ENCODE results near the gene STARD13. TPM values are rescaled to one million over a fixed set of nuclear protein-coding genes. Genes with fewer than 3 reads are reported as not detected.

STARD13 gene
- total RNA-seq, 1 donor from 2014 or later, result 19.3 TPM

DNA sequence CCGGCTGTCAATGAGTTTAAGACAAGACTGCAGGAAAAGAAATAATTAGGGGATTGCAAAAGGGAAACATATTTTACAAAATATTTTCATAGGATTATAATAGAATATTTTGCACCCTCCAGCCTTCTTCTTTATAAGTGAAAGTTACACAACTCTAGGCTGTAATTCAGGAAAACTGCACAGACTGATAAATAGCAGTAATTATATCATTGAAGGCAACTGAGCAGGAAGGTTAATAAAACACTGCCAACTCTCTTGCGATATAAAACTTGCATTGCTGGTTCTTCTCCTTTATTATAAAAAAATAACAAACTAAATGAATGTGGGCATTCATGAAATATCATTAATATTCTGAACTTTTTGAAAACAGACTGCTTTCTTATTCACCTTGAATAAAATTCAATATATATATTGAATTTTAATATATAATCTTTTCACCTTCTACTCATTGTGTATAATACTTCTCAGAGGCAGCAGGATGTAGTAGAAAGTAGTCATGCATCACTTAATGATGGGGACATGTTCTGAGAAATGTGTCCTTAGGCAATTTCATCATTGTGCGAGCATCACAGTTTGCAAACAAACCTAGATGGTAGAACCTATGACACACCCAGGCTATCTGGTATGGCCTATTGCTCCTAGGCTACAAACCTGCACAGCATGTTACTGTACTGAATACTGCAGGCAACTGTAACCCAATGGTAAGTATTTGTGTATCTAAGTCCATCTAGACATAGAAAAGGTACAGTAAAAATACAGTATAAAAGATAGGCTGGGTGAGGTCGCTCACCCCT, 24.9 kb upstream of the STARD13 start:
- DNase-seq (ENCODE audit: low read depth in 2 of 2), result no peak

DNA sequence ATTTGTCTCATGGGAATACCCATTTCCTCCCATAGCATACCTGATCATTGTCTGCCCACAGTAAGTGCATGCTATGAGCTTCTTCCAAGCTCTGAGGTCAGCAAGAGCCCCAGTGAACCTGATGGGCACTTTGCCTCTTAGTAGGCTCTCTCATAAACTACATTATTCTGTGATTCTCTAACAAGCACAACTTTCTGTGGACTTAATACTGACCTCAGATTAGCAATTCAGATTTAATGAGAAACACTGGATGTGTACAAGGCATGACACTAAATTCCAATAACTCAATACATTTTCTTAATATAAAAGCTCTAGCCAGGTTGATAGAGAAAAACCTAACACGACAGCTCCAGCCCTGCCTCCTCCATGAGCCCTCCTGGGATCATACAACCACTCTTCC, 23.3 kb upstream of the STARD13 start:
- DNase-seq (ENCODE audit: low read depth in 2 of 2), result no peak

DNA sequence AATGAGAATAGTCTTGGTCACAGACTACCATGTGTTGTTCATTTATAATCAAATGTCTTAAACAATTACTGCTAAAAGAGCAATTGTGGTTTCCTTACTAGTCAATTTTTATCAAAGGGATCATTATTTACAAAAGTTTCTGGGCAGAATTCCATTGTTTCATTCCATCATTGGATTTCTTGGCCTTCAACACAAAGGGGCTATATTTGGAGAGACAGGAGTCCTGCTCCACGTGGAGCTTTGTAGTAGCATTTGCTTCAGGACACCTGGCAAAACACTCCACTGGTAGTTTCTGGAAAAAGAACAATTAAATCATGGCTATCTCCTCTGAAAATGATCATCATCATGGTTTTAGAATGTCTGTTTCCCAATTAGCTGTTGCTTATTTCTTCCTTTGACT, 22.3 kb upstream of the STARD13 start:
- DNase-seq (ENCODE audit: low read depth in 2 of 2), result peak in 1 of 2 donors; percentile 4

DNA sequence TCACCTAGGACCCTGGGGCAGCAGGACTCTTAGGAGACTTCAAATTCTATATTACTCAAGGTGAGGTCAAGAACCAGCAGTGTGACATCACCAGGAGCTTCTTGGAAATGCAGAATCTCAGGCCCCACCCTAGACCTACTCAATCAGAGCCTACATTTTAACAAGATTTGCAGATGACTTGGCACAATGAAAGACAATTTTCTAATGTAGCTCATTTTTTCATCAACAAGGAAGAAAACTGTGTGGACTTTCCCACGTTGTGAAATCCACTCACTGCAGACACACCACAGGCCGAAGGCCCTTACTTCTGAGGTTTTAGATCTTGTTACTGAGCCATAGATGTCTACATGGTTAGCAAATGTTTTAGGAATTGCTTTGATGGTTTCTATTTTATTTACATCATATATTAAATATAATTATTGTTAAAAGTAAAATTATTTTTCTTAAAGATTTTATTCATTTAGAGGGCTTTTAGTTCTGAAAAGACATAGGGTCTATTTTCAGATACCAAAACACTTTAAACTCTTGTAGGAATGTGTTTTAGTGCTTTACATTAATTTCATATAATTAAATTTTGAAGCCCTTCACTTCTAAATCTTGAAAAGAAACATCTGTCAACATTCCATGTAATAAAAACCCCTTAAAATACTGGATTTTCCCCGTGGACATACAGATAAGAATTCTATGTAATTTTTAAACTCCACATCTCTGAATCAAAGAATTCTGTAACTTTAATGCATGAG, 18.5 kb upstream of the STARD13 start:
- DNase-seq (ENCODE audit: low read depth in 2 of 2), result no peak

DNA sequence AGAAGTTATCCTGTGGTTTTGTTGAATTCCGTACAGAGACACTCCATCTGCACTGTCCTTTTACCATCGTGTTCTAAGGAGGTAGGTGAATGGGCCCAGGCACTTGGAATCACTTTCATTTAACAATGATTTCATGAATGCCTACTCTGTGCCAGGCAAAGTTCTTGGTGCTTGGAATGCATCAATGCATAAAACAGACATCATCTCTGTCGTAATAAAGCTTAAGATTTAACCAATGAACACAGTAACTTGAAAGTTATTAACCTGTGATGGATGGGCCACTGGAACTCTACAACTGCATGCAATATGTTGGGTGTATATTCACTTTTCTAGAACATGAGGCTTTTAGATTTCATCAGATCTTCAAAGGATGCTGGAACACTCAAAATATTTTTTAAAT, 14.1 kb upstream of the STARD13 start:
- DNase-seq (ENCODE audit: low read depth in 2 of 2), result no peak

DNA sequence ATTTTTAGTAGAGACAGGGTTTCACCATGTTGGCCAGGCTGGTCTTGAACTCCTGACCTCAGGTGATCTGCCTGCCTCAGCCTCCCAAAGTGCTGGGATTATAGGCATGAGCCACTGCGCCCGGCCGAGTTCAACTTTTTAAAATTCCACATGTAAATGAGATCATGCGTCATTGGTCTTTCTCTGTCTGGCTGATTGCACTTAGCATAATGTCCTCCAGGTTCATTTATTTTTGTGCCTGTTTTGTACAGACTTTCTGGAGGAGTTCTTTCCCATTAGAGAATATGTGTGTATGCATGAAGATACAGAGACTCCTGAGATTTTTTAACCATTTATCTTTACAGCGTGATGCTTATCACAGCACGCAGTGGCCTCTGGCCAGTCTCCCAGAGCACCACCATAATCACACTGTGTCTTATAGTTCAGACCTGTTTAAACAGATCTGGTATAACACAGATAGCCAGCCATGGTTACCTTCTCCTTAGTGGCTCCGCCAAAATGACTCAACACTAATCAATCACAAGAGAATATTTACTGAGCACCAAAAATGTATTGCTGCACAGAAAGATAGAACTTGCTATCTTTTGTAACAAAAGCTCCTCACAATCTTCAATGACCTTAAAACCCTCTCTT, 11.4 kb upstream of the STARD13 start:
- DNase-seq (ENCODE audit: low read depth in 2 of 2), result no peak

DNA sequence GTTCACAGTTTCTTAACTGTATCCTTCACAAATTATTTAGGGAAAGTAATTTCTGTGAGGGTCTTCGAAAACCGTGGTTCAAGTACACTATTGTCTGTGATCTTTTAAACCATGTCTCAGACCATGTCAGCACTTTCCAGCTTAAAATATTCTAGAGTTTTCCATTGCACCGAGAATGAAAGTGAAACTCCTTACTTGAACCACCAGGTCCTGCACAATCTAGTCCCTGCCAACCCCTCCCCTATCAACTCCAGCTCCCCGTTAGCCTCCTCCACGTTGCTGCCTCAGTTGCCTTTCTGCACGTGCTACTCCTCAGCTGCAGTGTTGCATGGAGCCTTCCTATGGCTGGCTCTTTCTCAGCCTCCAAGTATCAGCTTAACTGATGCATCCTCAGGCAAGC, 7.2 kb upstream of the STARD13 start:
- DNase-seq (ENCODE audit: low read depth in 2 of 2), result no peak

DNA sequence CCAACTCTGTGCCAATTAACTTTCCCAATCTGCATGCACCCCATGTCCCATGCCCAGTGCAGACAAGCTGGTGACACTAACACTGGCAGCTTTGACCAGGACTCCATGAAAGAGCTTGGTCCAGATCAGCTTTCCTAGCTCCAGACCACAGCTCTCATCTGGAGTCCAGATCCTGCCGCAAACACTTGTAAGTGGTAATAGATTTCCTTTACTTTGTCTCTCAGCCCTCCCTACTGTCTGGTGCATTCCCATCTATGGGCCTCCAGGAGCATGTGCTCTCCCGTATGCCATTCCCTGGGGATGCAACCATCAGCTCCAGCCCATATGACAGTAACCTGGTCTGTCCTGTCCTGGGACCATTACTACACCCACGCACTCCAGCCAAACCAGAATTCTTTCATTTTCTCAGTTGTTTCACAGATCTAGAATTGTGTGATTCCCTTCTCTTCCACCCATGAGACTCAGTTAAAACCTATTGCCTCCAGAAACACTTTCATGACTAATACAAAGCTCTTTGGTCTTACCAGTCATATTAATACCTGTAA, 4.9 kb upstream of the STARD13 start:
- DNase-seq (ENCODE audit: low read depth in 2 of 2), result no peak

DNA sequence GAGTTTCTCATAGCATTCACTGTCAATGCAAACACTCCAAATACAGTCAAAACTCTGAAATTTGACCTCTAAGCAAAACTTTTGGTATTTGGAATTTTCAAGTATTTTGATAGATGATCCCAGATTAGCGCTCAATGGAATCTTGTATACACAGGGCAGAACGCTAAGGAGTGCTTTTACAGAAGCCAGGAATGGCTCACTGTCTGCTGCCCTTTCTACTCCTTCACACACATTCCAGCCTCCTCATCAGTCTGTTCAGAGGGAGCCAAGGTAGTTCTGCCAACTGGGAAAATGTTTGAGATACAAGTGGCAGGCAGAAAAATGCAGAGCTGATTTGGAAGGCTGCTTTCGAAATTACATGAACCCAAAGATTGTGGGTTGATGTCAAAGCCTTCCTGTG, 4.4 kb upstream of the STARD13 start:
- DNase-seq (ENCODE audit: low read depth in 2 of 2), result no peak

DNA sequence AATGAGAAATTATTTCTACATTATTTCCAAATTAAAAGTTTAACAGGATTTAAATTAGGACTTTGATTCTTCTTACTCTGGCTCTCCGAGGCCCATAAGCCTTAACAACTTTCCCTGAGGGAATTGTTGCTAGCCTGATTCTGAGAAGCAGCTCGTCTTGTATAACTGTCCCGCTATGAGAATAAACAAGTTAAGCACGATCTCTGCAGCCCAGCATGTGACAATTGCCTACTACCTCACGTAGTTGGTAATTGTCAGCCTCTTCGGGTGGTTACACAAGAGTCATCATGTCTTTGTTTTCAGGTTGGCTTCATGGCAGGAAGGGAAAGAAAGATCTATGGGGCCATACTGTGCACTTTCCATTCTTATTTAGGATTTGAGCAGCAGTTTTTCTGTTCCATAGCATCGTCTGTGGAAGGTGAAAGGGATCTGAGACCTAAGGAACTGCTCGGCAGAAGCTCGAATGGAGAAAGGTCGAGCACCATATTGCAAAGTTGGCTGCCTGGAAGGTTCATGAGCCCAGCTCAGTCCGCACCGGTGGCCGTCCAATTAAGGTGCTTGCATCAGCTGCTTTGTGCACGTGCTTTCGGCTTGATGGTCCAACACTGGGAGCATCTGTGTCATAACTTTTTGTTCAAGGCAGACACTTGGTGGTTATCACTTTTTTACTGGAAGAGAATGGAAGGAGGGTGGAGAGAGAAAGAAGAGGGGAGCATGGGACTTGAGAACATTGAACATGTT, 1.8 kb upstream of the STARD13 start:
- no peak for DNase-seq (ENCODE audit: low read depth in 2 of 2)

DNA sequence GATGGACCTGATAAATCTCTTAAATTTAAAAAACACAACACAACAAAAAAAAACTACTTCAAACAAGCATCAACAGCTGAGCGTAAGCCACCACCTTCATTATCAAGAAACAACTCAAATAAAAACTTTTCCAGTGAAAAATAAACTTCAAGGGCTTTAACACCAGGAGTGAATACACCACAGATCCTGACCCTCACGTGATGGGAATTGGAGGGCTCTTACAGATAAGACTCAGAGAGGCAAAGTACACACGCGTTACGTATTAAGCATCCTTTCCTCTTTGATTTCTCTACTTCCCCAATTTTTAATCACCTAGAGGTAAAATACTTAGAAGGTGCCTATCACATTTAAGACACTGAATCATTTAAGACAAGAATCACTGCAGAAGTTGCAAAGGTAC, 573 bp upstream of the STARD13 start:
- peak in 1 of 2 donors; percentile 53 for DNase-seq (ENCODE audit: low read depth in 2 of 2)

DNA sequence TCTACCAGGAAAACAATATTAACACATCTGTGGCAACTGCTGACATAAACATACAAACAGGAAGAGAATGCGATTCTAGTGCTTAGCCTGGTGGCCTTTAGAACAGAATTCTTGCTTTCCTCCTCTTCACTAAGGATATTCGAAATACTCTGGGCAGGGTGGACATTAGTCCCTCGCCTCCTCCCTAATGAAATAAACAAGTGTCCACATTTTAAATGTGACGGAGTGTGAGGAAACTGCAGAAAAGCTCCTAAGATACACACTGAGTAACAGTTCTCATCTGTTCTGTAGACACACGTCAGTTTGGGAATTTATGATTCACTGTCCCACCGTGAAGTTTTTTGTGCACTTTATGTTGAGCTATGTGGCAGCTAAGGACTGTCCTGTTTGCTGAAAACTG, 639 bp downstream of the STARD13 start:
- DNase-seq (ENCODE audit: low read depth in 2 of 2), result peak in 1 of 2 donors; percentile 53

DNA sequence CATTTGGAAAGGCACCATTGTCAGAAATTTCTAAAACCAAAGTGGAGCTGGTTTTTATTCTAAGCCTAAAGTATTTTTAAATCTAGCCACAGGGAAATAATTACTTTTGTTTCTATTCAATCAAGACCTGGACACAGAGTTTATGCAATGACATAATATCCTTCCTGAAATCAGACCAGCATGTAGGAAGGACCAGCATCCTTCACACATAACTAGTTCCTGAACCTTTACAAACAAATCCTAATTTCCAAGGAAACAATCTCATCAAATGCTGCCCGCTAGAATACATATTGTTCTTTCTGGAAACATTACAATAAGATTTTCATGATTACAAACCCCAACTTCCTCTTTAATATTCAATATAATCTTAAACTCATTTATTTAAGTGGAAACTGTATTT, 1.5 kb downstream of the STARD13 start:
- DNase-seq (ENCODE audit: low read depth in 2 of 2), result peak; percentile 93 to 95

DNA sequence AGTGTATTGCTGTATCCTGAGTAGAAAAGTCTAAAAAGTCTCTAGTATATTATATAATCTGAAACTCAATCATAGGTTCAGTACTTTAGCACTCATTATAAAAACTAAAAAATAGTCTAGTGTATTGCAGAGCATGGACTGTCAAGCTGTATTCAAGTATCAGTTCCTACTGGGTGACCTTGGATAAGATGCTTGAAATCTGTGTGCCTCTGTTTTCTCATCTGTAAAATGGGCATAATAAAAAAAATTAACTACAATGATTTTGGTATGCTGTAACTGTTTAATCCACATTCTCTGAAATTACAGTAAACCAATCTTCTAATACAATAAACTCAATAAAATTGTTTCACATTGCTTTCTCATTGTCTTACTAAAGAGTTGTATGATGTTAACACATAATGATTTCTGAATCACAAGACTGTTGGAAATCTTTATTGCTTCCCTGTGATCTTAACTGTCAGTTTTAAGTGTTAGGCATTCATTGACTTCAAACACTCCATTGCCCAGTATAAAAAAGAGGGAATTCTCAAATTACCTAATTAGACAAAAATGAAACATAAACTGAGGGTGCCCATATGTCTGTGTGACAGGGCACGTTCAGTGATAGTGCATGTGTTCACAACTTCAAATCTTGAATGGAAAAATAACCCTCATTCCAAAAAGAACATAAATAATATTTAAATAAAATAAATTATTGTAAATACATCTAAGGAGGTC, 2.2 kb downstream of the STARD13 start:
- no peak for DNase-seq (ENCODE audit: low read depth in 2 of 2)

DNA sequence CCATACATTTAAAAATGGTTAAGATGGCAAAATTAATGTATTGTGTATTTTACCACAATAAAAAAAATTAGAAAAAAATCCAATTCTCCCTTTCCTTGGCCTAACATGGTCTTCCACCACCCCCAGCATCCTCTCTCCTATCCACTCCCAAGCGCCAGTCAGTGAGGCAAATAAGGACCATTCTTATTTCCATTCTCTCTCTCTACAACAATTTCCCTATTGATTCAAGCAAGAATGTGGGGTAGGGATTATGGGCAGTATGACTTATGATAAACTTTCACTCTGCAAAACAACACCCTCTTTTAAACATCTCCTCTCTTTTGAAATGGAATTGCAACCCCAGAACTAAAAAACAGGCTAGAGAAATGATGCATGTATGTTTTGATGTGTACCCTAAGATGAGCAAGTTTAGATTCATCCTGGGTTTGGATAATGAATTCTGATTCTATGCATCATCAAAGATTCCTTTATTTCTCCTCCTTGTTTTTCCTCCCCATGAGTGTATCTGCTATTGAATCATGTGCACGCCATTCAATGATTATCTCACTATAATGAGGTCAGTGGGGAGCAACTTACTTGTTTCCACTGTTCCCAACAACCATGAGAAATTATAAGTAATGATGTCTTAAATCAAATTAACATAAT, 3.5 kb downstream of the STARD13 start:
- peak in 1 of 2 donors; percentile 61 for DNase-seq (ENCODE audit: low read depth in 2 of 2)

DNA sequence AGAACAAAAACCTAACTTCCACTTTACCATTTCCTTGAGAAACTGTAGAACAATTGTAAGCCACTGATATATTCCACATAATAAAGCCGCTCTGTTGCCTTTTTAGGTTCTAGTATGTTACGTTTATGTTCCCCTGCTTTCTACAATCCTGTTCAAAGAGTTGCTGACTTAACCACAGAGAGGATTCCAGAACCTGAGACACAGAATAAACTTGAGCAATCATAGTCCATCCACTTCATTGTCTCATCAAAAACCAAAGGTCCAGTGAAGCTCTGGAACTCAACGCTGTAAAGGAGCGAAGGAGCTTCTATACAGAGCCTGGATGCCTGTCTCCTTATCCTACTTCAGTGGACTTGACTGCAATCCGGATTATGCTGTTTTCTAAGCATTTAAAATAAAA, 4.6 kb downstream of the STARD13 start:
- no peak for DNase-seq (ENCODE audit: low read depth in 2 of 2)

DNA sequence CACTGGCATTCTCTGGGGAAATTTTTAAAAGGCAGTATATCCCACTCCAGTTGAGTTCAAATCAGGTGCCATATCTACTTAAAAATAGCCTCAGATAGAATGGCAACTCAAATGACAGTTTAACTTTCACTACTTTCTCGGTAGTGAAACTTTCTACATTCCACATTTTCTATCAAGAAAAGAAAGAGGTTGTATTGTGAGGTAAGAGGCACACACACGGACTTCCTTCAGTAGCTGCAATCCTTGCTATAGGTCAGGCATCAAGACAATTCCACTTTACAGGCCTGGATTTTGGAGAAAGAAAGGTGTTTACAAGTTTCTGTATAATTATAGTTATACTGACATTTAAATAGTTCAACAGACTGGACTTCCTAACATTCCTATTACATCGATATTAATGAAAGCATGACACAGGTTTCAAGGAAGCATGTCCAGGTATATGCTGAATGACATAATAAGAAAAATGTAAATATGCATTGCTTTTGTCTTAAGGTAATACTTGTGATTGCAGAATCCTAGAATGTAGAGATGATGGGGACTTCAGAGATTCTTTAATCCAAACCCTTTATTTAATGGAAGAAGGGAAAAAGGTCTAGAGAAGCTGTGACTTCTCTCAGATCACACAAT, 5.2 kb downstream of the STARD13 start:
- no peak for DNase-seq (ENCODE audit: low read depth in 2 of 2)

DNA sequence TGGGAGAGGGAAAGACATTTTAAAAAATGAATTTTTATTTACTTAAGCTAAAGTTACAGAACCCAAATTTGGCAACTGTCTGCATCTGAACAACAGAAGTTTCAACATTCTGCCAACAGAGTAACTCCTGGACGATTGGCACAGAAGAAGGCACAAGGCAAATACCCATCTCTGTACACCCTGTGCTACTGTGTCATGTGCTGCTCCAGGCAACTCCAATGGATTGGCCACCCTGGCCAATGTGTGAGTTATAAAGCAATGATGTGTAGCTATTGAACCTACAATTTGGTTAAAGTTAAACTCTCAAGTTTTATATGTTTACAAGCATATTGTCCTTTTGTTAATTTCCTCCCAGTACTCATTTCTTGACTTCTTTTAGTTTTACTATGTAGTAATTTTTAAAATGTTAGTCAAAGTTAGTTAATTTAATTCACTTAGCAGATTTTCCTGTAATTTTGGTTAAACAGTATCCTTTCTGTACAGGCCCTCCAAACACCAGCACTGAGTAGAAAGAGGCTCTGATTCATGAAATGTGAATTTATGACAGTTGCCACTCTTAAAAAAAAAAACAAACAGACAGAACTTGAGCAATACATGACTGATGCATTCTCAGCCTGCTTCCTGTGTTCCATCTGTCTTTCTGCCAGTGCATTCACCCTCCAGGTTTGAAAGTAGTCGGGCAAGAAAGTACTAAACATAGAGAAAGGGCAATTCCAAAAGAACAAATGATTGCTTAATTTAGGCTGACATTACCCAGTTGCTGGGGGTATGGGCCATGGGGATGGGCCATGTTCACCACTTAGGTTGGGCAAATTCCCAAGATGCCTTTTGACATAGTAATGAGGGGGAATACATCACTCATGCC, 5.9 kb downstream of the STARD13 start:
- peak; percentile 83 to 84 for DNase-seq (ENCODE audit: low read depth in 2 of 2)

DNA sequence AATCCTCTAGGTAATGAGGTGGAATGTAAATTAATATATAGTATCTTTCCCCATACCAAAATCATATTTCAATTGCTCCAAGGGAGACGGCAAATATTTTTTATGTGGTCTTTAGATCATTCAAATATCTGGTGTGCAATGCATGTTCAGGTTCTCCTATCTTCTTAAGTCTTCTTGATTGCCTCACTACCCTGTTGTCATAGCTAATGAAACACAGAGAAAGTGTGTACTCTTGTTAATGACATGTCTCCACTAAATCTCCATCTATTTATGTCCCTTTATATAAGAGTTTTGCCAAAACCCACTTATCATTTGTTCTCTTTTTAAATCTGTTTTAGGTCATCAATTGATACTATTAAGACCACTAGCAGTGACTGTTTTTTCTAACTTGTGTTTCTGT, 6.6 kb downstream of the STARD13 start:
- DNase-seq (ENCODE audit: low read depth in 2 of 2), result no peak

Data from dermis microvascular lymphatic vessel endothelial cell (primary cell).